Brain pericyte (primary cell): ENCODE data around the gene BCORL1.

Source experiments
- DNase-seq: peaks from one replicate; pipeline ENCODE4 v3.0.0-alpha.2; 2012; ENCODE audit warnings: low read depth, low spot score

BCORL1 gene

GRCh38 chrX:130057209-130057608 lies 74.8 kb downstream of the BCORL1 start:
- DNase-seq: no peak

DNA sequence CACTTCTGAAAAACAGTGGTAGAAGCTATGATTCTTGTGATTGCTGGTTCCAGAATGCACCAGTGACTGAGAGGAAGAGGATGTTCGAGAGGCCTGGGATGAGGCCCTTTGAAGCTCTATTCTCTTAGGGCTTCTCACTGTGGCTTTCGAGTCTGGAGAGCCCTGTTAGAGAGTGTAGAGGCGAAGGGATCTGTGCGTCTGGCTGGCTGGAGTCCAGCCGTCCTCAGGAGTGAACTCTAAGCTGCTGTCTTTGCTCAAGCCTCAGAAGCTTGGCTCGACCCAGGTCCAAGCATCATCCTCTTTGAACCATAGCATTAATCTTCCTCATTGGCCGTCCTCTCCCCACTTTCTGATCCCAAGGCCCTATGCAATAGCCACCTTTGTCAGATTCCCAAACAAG lies 76.2 kb downstream of the BCORL1 start:
- DNase-seq: no peak

DNA sequence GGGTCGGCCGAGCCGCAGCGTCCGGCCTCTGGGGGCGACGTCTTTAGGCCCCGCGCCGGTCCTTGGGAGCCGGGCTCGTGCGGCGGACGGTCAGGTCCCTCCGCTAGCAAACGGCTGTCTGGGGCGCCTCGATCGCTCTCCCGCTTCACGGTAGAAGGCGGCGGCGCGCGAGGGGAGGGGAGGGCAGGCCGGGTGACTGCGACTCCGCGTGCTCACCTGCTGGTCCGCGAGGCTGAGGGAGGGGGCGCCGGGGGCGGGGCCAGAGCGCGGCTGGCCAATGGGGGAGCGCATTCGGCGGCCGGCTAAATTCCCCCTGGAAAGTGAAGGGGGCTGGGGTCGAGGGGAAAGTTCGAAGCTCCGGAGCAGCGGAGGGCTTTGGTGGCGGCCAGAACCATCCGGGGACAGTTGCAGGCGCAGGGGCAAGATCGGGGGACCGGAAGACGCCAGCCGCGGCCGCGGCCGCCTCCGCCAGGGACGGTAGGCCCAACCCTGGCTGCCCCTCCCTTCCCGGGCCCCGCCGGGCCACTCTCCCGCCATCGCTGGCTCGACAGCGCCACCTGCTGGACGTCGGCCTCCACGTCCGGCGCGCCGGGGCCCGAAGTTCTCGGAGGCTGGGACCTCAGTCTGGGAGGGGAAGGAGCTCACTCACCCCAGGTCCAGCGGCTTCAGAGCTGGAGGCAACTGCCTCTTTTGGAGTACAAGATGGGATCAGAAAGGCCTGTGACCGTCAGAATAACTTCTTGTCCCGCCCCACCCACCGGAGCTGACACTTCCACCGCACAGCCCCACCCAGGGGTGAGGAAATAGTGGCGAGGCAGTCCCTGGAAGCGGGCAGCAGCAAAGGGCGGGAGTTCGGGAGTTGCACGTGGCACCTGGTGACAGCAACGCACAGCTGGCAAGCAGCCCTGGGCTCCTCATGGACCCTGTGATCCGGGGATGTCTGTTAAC lies 78.0 kb downstream of the BCORL1 start:
- DNase-seq: no peak

DNA sequence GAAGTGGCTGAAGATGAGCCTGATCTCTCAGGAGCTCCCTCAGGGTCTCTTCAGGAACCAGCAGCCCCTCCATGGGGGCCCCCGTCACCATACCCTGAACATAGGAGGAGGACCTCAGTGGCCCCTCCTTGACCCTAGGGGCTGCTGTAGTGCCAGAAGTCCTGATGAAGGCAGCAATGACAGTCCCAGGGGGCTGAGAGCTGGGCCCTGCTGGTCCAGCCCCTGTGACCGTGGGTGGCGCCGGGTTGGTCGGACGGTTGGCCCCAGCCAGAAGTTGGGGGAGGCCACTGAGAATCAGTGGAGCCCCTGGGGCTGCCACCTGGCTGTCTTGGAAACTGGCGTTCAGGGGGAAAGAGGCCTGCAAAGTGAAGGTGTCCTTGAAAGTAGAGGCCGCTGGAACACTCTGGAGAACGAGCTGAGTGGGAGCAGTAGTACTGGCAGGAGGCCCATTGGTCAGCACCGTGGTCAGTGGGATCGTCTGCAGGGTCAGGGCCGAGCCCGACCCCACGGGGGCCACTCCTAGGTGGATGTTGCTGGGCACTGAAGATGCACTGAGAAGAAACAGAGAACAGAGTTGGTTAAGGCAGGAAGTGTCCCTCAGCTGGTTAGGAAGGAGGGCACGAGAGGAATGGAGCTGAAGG lies 84.7 kb downstream of the BCORL1 start:
- DNase-seq: no peak

DNA sequence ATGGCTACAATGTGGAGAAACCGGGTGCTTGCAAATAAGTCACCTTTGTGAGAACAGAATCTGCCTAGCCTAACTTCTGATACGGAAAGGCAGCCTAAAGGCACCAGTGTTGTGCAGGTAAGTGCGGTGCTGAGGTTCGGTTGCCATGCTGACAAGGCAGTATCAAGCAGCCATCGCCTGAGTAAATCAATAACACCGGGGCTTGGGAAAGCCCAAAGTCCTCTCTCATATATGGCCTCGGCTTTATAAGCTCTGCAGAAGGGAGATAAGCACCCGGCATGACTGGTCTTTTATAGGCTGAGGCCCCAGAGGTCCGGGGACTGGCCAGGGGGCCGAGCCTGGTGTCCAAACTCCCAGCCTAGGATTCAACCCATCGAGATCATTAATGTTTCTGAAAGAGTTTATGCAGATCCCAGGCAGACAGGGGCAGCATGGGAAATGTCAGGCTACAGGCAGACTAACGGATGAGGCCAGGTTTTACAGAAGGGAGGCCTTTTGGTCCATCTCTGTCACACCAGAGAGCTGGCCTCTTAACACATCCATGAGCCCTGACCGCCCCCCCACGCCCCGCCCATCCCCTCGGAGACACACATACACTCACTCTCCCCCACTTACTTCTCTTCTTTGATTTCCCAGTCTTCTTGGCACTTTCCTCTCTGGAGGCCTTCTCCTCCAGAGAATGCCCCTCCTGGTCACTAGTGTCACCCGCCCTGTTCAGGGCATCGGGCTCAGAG lies 89.3 kb downstream of the BCORL1 start:
- no peak for DNase-seq

DNA sequence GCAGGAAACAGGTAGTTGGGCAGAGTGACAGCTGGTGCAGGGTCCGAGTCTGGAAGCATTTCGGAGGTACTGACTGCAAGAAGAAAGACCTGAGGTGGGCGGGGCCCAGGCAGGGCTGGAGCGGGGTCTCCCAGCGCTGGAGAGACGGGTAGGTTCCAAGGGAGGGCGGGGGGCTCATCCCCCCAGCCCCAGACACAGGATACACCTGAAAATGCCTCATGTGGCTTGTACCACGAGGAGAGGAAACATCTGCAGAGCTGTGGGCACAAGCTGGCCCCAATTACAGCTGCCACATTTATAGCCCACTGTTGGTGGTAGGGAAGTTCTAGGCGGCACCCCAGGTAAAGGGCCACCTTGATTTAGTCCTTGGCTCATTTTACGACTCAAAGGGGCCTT lies 89.9 kb downstream of the BCORL1 start:
- DNase-seq: no peak

DNA sequence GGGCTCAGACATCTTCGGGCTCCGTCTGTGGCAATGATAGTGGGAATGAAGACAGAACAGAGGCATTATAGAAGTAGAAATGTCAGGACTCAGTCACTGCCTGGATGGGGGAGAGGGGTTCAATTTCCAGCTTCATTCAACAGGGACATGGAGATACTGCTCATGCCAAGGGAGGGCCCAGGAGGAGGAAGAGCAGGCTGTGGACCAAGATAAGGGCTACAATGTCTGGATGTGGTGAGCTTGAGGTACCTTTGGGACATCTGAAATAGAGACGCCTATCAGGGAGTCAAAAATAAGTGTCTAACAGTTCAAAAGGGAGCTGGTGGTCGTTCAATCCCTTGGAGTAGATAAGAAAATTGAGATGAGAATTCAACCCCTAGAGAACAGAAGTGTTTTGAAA lies 93.3 kb downstream of the BCORL1 start:
- no peak for DNase-seq

GRCh38 chrX:130079824-130080406 lies 97.5 kb downstream of the BCORL1 start:
- DNase-seq: no peak

DNA sequence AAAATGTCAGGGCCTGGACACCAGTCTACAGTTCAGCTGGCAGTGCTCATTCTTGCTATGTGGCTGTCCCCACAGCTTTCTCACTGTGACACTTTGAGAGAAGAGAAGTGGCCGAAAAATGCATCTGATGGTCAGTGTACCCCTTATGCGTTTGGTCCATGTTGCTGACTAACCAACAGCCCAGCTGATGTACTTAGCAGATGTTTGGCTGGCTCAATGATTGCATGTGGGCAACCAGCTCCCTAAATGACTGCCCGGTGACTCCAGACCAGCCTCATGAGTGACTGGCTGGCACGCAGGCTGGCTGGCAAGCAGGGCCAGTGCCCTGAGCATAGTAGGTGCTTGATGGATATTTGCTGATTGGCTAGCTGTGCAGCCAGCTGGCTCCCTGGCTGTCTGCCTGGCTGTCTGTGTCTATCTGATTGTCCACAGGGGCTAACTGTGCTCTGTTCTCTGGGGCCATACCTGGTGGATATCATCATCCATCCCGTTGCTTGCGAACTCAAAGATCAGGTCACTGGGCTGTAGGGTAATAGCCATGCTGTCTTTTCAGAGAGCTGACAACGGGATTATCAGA lies 98.4 kb downstream of the BCORL1 start:
- DNase-seq: no peak

DNA sequence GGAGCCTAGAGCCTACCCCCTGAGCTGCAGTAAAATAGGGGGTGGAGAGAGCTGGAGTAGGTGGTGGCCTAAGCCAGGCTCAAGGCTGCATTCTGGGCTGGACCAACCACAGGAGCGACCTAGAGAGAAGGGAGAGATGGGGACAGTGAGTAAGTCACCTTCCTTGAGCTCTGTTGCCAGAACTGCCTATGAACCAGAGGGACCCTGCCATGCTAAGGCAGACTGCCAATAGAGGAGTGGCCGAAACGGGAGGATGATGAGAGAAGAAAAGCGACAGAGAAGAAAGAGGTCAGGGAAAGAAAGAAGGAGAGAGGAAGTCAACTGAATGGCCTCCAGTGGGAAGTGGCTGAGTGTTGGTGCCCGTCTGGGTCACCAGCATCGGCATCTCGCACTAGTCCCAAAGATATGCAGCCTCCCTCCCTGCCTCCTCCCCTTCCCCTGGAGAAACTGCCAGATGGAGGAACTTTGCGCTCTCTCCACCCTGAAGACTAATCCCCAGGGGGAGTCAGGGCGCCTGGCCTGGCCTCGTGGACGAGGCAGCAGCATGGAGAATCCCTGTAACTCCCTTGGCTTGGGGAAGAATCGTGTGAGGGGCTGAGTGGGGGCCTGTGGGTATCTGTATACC lies 99.1 kb downstream of the BCORL1 start:
- DNase-seq: no peak

- no peak for DNase-seq
These were observed 100.0 kb downstream of the BCORL1 start for GRCh38 chrX:130082244-130083106.

DNA sequence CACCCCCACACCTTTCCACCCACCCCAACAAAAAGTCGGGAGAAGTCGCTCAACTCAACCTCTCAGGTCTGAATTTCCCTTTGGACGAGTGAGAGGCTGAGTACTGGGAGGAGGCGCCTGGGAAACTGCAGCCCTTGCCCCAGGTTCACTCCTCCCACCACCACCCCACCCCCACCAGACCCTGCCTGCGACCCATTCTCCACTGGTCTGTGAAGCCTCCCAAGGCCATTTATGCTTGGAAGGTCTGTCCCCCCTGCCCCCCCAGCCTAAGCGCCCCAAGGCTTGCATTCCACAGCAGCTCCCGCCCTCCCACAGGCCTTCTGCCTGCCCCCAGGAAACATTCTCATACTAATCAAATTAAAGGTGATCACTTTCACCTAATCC lies 100.7 kb downstream of the BCORL1 start:
- no peak for DNase-seq

DNA sequence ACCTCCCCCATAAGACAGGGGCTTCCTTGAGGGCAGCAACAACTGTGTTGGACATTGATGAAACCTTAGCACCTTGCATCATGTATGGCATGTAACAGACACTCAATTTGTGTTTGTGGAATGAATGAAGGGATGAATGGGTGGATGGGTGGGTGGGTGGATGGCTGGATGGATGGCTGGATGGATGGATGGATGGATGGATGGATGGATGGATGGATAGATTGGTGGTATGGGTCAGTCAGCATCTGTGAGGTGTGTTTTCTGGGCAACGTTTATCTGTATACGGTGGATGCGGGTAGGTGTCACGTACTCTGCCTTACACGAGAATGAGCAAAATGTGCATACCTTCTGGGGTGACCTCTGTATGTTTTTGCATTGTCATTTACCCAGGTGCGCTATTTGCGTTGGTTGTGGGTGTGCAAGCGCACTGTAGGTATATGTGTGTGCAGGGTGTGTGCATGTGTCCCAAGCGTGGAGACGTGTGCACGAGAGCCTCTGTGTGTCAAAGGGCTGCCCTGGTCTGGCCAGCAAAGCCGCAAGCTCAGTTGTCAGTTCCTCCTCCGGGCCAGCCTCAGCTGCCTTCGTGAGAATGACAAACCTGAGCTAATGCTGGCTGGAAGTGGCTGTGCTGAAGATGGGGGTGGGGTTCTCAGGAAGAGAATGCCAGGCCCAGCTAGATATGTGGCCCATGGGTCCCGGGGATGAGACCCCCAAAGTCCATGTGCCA lies 101.4 kb downstream of the BCORL1 start:
- DNase-seq: no peak

DNA sequence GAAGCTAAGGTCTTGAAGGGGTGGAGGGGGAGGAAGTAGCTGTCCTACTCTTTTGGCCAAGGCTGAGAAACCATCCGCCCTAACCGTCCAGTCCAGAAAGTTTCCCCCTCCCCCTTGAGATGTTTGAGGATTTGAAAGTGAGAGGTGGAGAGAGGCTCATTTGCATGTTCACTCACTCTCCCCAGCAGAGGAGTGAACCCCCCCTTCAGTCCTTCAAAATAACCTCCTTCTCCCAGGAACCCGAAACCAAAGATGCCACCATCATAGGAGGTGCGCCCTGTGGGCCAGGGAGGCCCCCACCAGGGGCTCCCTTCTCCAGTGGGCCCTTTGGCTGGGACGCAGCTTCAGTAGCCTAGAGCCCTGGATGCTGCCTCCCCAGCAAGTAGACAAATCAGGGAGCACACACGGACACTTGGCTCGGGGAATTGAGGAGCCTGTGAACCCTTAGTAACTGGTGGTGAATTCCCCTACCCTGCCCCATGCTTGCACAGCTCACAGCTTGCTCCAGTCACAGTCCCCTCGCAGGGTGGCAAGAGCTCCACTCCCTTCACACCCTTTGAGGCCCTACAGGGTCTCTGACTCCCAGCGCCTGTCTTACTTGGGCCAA lies 102.3 kb downstream of the BCORL1 start:
- DNase-seq: no peak

DNA sequence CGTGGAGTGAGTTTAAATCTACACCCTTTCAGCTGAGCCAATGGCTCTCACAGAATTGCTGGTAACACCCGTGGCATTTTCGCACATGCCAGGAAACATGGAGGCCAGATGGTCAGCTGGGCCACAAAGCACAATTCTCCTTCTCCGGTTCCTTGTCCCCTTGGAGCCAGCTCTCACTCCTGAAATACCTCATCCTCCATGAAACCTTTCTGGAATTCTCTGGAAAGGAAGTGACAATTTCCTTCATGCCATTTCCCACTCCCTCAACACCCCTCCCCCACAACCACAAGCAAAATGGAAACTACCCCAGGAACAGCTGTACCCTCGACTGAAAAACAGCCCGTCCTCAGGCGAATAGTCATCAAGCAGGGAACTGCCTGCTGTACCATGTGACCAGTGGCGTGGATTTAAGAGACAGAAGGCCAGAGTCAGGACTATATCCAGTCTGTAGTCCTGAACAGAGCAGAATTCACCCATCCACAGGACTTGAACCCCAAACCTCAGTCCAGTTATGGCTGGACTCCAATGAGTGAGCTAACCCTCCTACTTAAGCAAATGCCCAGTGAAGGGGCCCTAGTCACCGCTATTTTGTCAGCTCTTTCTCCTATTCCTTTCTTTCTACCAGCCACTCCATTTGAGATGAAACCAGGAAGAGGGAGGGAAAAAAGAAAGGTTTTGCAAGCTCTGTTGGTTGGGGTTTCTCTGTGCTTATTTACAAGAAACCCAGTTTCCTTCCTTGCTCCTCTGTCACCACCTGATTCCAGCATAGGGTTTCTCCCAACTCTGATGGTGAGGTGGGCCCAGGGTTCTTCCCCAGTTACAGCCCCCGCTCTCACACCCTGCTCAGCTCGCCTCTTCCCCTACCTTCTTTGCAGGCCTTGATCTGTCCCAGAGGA lies 103.4 kb downstream of the BCORL1 start:
- no peak for DNase-seq

- DNase-seq: no peak
These were observed 104.2 kb downstream of the BCORL1 start for GRCh38 chrX:130086447-130087206.

DNA sequence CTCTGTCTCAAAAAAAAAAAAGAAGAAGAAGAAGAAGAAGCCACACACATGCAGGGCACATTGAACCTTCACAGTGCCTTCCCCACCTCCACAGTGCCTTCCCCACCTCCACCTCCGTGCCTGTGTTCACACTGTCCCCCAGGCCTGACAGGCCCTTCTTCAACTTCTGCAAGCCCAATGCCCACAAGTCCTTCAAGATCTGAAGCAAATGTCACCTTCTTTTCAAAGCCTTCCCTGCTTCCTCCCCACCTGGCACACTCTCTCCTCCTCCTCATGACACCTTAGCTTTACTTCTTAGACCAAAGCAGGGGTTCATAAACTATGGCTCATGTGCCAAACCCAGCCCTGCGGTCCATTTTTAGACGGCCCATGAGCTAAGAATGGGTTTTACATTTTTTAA lies 107.9 kb downstream of the BCORL1 start:
- no peak for DNase-seq
